ENCODE data around the gene DCST2.
"Not testable (repeated sequence)": the region's sequence is repeated elsewhere in the genome, so short reads cannot be mapped to it uniquely, and the experiment has no call there.

DCST2 gene

GRCh38 chr1:154995301-154995983 is 38.1 kb downstream of the DCST2 start:
- not testable (repeated sequence) for DNase-seq

- no peak for DNase-seq
Measured at GRCh38 chr1:154994591-154994990, 39.0 kb downstream of the DCST2 start.

- no peak for DNase-seq
Measured at GRCh38 chr1:154994269-154994587, 39.4 kb downstream of the DCST2 start.

GRCh38 chr1:154993572-154994268 is 39.9 kb downstream of the DCST2 start, which contains the start of gene LENEP:
TSS of gene LENEP (plus strand) at chr1:154993586. CDS start at chr1:154993608, 22 bp downstream.
- no peak for DNase-seq

GRCh38 chr1:154992721-154993571 is 40.6 kb downstream of the DCST2 start:
- DNase-seq = no peak

GRCh38 chr1:154990276-154990675 is 43.3 kb downstream of the DCST2 start:
- DNase-seq = no peak

- no peak for DNase-seq
Measured at GRCh38 chr1:154989195-154989860, 44.3 kb downstream of the DCST2 start.

- no peak for DNase-seq
Measured at GRCh38 chr1:154988058-154988954, 45.3 kb downstream of the DCST2 start.

GRCh38 chr1:154987326-154987725 is 46.3 kb downstream of the DCST2 start:
- no peak for DNase-seq

GRCh38 chr1:154986736-154987135 is 46.8 kb downstream of the DCST2 start:
- DNase-seq = not testable (repeated sequence)

GRCh38 chr1:154983776-154984466 is 49.7 kb downstream of the DCST2 start:
- no peak for DNase-seq

GRCh38 chr1:154982897-154983648 is 50.5 kb downstream of the DCST2 start, which contains the start of gene FLAD1:
TSS of gene FLAD1 (plus strand) at chr1:154983344. CDS start at chr1:154983695, 351 bp downstream.
- peak; percentile 97 for DNase-seq

- DNase-seq = no peak
Measured at GRCh38 chr1:154982341-154982740, 51.2 kb downstream of the DCST2 start.

- no peak for DNase-seq
Measured at GRCh38 chr1:154978360-154978759, 55.2 kb downstream of the DCST2 start.

- DNase-seq = not testable (repeated sequence)
Measured at GRCh38 chr1:154977762-154978161, 55.8 kb downstream of the DCST2 start.

- peak; percentile 78 to 79 for DNase-seq
Measured at GRCh38 chr1:154975409-154976059, 58.0 kb downstream of the DCST2 start.

GRCh38 chr1:154974808-154975408 is 58.7 kb downstream of the DCST2 start:
- peak; percentile 97 to 98 for DNase-seq

GRCh38 chr1:154974102-154974807 is 59.3 kb downstream of the DCST2 start, which contains the start of gene CKS1B:
TSS of gene CKS1B (plus strand) at chr1:154974681. CDS start at chr1:154974746, 65 bp downstream.
- DNase-seq = peak; percentile 97

All from activated T-cell treated with anti-CD3 and anti-CD28 coated beads, Interleukin-2, amount 50 U/mL, for 48 hours (primary cell).